ENCODE data around the gene NCBP2L. TPM values are rescaled to one million over a fixed set of nuclear protein-coding genes. Genes with fewer than 3 reads are reported as not detected.
A peak's percentile ranks its signal among the peaks of the same experiment; 100 is the strongest.

The NCBP2L gene
- under 1 TPM in 1 of 3 donors, not detected in 2; 0.31 TPM for polyA plus RNA-seq

DNA sequence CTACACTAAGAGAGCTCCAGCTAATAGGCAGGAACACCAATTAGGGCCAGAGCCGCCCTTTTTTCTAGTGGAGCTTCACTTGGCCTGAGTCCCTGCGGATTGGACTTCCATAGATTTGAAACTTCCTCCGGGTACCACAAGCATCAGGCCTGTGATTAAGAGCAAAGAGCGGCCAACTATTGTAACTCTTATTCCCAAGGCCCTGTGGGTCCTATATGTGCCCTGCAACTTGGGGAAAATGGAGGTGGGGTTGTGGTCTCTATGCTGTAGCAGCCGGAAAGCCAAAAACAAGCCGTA lies at the start of gene NCBP2L:
NCBP2L (plus strand) TSS at position 198 of the 297 bp plus-strand sequence. CDS start 16,488 bp downstream, outside the sequence.
- H3K27ac ChIP-seq (ENCODE audit: low read depth, low read length): no peak within 1 kb of the TSS
- 50 to 74% (median 60%) methylated on average over 6 of the region's 6 CpGs for WGBS, 3 donors

DNA sequence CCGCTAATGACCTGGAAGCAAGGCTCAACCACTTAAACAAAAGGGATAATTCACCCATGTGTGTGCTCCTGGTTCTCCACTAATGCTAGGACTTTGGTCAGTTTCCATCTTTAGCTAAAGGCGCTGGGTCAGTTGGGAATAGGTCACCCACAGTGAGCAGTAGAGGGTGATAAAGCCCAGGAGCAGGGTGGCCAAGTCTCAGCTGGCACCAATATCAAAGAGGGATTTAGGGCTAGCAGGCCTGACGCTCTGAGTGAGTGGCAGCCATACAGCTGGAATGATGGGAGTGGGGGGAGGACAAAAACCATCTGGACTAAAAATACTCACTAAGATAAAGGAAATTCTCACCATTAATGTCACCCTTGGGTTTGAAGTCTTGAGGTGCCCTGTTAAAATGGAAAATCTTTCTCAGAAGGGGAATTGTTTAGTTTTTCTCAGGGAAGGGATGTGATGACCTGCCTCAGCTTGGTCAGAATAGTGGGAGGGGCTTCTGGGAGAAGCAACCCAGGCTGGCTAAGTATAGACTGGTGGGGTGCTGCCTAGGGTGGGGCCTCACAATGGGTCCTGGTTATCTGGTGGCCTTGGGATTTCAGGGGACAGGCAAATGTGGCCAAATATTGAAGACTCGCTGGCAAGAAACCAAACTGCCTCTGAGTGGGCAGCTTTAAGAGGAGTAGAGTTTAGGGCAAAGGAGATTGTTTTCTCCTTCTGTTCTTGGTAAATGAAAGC lies 49.0 kb upstream of the NCBP2L start:
- H3K27ac ChIP-seq (ENCODE audit: low read depth, low read length): no peak overlapping the region
- 62 to 88% (median 64%) methylated on average over 4 of the region's 4 CpGs for WGBS, 3 donors

DNA sequence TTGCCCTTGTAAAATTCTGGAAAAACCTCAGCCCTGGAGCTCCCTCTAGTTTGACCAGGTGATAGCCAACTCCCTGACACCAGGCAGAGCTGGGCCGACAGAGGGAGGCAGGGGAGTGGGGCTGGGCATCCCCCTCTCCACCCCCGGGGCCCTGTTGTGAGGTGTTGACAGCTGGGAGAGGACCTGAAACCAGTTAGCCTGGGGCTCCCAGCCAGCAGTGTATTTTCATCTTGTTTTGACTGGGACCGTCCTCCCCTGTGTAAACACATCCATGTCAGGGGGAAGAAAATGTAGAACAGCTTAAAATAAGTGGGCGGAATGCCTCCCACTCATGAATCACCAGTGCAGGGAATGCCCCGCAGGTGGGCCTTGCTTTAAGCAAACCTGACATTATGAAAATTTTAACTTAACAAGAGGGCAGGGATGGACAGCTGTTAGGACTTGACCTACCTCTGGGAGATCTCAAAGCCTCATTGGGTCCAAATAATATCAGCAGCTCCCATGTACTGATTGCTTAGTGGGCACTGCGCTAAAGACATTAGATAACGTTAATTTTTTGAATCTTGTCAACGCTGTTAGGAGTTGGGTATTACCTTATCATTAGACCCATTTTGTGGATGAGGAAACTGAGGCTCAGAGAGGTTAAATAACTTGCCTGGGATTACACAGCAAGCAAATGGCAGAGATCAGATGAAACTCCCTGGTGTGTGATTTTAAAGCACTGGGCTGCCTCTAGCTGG lies 47.8 kb upstream of the NCBP2L start:
- no peak overlapping the region for H3K27ac ChIP-seq (ENCODE audit: low read depth, low read length)
- 61 to 80% (median 77%) methylated on average over 8 of the region's 8 CpGs for WGBS, 3 donors

DNA sequence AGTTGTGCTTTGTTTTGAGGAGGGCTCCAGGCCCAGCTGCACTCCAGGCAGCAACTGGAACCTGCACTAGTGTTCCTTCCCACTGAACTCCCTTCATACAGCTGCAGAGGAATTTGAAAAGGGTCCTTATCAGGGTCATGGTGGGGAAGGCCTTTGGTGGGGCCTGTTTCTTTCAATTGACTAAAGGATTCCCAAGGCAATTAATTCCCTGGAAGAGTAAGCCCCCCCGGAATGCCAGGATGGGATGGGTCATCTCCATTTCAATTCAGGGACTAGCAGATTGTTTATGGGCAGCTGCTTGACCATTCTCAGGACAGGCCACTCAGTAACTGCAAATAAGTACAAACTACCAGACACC lies 47.3 kb upstream of the NCBP2L start:
- H3K27ac ChIP-seq (ENCODE audit: low read depth, low read length): no peak overlapping the region
- 38 to 79% (median 55%) methylated on average over 1 of the region's 1 CpG for WGBS, 3 donors

DNA sequence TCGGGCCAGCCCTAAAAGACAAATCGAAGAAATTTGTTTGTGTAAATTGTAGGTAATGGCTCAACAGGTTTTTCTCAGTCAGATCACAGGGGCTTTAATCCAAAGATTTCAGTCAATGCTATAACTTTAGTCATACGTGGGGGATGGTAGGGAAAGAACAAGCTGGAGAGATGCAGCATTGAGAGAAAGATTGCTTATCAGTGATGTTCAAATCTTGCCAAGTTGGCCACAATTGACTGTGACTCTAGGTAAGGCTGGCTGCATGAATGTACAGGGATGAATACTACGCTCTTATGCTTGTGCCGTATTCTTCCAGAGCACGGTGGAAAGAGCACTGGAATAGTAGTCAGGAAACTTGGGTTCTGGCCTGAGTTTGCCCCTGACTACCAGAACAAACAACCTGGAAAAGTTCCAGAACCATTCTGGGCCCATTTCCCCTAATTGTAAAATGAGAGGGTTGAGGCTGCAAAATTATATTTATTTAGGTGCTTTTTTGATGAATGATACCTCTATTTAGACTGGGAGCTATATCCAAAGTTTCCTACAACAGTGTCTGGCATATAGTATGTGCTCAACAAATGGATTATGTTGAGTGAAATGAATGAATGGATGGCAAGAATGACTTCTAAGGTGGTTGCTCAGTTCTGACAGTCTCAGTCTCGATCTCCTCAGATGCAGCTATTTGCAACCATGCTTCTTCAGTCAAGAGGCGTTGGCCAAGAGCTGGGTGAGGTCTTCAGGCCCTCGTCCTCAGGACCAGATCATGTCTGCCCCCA lies 46.4 kb upstream of the NCBP2L start:
- 26 to 68% (median 66%) methylated on average over 9 of the region's 9 CpGs for WGBS, 3 donors
- no peak overlapping the region for H3K27ac ChIP-seq (ENCODE audit: low read depth, low read length)

DNA sequence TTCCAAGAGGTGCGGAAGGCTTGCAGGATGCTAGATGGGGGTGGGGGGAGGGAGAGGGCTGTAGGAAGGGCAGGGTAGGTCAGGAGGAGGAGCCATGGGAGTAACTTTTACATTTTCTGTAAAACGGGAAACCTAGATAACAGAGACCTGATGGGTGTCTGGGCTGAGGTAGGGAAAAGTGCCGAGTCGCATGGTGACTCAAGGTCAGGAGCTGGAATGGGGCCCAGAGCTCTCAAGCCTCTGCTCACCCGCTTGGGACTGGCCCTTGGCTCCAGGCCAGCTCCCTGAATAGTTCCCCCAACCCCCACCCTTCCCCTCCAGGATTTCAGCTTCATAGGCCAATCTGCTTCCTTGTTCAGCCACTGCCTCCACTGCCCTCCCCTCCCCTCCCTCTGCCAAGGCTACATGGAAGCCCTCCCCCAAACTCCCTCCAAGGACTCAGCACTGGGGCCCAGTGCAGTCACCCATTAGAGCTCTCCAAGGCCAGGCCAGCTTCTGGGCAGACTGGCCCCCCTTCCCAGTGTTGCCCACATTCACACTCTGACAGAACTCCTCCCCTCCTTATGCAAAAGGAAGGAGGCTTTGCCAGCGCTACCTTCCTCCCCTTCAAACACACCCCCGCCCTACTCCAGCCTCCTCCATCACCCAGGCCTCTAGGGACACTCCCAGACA lies 45.6 kb upstream of the NCBP2L start:
- H3K27ac ChIP-seq (ENCODE audit: low read depth, low read length): no peak overlapping the region
- 7 to 29% (median 12%) methylated on average over 7 of the region's 7 CpGs for WGBS, 3 donors

DNA sequence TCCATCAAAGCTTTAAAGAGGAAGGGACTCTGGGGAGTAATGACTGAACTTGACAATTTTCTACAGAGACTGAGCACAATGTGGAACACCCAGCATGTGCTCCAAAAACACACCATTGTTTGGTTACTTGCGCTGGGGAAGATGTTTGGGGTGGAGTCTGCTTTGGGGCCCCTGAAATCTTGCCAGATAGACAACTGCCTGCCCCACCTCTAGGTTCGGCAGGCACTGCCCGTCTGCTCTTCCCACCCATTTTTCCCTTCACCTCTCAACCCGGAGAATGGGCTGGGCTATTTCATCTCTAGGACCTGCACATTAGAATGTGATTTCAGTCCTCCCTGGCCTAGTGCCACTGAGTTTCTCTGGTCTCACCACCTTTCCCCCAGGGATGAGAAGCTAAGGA lies 43.8 kb upstream of the NCBP2L start:
- WGBS, 3 donors: 62 to 70% (median 65%) methylated on average over 4 of the region's 4 CpGs
- H3K27ac ChIP-seq (ENCODE audit: low read depth, low read length): no peak overlapping the region

DNA sequence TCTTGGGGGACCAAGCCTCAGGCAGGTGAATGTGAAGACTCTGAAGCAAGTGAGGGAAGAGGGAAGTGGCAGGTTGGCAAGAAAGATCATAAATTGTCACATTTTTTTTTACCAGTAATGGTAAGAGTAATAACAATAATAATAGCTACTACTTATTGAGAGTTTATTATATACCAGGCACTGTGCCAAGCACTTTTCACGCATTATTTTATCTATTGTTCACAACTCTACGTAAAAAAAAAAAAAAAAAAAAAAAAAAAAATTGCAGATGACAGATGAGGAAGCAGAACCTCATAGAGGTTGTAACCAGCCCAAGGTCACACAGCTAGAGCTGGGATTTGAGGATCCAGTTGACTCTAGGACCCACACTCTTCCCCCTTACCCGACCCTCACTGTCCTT lies 42.9 kb upstream of the NCBP2L start:
- WGBS, 3 donors: 53 to 66% (median 64%) methylated on average over 2 to 3 of the region's 3 CpGs
- no peak overlapping the region for H3K27ac ChIP-seq (ENCODE audit: low read depth, low read length)

DNA sequence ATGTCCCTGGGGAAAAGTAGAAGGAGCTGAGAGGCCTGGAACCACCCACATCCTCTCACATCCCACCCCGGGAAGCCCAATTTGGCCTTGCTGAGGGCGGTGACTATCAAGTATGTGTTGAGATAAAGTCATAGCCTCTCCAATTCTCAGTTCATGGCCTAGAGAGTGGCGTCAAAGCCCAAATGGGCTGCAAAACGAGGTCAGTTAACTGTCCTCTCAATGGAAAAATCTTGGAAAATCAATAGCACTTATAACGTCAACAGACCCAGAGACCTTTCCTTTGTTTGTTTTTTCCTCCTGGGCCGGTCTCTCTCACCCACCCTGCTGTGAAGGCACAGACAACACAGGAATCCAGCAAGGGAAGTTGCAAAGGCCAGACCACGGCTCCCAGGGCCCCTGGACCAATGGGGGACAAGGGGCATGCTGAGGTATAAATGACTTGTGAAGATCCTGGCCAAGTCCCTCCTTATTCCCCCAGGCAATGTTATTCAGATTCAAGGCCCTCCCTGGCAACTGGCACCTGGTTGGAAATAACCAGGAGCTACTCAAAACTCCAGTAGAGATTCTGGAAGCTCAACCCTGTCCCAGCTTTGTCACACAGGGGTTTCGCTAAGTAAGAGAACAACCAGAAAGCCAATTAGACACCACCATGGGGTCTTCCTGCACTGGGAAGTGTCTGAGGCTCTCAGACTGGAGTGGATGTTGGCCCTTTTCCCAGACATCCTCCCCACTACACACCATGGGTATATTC lies 40.6 kb upstream of the NCBP2L start:
- H3K27ac ChIP-seq (ENCODE audit: low read depth, low read length): no peak overlapping the region
- 23 to 66% (median 62%) methylated on average over 8 of the region's 8 CpGs for WGBS, 3 donors

DNA sequence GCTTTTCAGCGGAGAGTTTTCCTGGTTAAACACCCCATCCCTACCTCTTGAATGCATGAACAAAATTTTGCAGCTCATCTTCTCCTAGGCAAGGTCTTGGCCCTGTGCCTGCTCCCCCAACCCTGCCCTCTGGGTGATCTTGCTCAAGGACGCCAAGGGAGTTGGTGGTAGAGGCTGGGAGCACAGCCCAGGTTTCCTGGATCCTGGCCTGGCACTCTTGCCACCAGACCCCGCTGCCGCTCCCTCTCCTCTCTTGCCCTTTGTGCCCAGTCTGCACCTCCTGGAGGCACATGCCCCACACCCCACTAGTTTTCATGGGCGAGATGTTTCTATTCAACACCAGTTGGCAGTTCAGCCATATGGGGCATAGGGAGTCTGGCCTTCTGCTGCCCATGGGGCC lies 39.3 kb upstream of the NCBP2L start:
- whole genome bisulfite sequencing, 3 donors: 79 to 86% (median 85%) methylated on average over 2 to 5 of the region's 5 CpGs
- H3K27ac ChIP-seq (ENCODE audit: low read depth, low read length): no peak overlapping the region

DNA sequence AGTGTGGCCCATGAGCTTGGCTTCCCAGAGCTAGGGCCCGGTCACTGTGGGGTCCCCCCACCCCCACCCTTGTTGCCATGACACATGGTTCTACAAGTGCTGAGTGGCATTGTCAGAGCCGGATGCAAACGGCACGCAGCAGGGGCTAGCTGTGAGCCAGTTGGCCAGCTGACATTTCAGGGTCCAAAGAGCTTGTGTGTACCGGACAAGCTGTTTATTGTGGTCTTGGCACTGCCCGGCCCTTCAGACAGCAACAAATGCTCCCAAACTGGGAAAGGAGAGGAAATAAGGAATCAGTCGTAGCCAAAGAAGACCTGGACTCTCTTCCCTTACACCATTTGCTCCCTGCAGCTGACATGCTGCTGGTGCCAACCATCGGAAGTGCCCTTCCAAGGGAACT lies 38.8 kb upstream of the NCBP2L start:
- 70 to 80% (median 73%) methylated on average over 6 to 8 of the region's 8 CpGs for WGBS, 3 donors
- H3K27ac ChIP-seq (ENCODE audit: low read depth, low read length): no peak overlapping the region

DNA sequence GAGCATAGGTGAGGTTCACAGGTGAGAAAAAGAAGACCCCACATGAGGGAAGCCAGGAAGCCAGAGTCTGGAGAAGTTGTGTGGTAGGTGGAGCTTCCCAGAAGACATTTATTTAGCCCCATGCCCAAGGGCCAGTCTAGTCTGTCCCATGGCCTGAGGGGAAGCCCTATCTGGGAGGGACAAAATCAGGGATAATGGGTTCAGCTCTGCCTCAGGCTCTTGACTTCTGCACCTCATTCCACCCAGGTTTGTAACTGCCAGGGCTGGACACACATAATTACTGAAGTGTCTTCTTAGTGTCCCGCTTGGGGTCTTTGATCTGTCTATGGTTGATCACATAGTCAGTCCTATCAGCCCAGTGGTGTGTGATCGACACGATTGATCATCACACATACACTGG lies 38.0 kb upstream of the NCBP2L start:
- no peak overlapping the region for H3K27ac ChIP-seq (ENCODE audit: low read depth, low read length)

DNA sequence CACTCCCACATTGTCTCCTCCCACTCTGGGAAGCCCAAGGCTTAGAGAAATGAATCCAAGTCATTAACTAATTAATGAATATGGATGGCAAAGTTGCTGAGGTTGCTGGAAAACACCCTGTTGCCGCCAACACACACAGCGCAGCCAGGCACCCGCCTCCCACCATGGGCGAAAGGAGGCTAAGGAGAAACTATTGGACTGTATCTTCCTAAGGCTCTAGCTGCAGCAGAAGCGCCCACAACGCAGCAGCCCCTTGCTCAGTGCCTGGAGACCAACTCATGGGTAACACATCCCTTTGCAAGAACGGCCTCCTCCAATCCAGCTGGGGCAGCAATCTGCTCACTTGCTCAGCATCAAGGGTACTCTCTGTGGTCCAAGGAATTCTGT lies 36.1 kb upstream of the NCBP2L start:
- peak overlapping the region; percentile 66 for H3K27ac ChIP-seq (ENCODE audit: low read depth, low read length)
- WGBS, 3 donors: 14 to 64% (median 23%) methylated on average over 7 of the region's 7 CpGs

More for the DNA sequence above, 38.0 kb upstream of the NCBP2L start:
- 89 to 100% (median 100%) methylated on average over 3 of the region's 3 CpGs for WGBS, 3 donors

DNA sequence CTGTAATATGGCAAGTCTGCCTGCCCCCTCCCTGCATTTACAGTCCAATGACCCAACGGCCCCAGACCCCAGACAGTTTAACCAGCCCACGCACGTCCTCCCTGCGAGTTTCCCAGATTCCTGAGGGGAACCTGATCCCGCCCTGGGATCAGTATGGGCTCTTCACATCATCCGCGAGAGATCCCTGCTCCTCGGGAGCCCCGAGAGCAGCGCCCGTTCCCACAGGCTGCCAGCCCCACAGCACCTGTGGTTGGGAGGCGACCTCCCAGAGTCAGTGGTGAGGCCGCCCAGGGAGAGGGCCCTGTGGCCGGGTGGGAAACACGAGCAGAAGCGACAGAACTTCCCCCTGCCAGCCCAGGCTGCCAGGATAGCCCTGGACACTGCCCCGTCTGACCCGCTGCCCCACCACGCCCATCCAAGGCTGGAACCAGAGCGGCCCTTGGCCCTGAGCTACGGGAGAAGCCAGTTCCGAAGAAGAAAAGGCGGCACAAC lies 34.8 kb upstream of the NCBP2L start:
- 29 to 51% (median 40%) methylated on average over 20 to 23 of the region's 23 CpGs for WGBS, 3 donors
- H3K27ac ChIP-seq (ENCODE audit: low read depth, low read length): no peak overlapping the region

DNA sequence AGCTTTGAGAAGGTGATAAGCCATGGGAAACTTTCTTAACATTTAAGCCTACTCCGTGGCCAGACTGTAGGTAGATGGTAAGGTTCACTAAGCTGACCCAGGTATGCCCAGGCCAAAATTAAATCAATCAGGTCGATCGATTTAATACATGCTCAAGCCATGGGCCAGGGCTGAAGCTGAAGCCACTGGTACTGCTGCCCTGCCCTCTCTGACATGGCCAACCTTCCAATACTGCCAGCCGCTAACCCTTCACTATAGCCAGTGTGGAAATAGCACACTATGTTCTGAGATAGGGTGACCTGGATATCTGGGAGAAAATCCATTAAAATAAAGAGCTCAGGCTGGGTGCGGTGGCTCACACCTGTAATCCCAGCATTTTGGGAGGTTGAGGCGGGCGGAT lies 33.5 kb upstream of the NCBP2L start:
- 92 to 100% (median 97%) methylated on average over 4 to 7 of the region's 7 CpGs for WGBS, 3 donors
- H3K27ac ChIP-seq (ENCODE audit: low read depth, low read length): no peak overlapping the region

DNA sequence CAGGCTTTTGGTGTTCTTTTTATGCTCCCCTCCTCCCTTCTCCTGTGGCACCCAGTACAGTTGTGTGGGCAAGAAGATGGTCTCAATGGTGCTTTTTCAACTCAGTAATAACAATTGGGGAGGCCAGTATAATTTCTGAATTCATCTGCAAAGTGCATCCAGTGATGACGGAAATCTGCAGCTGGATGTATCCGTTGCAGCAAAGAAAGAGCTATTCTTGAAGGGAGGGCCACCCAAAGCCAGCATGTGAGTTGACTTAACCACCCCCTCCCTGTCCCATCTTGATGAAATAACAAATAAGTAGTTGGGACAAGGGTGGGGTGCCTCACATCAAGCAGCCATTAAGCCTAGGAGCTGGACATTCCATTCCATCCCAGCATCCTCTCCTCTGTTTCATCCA lies 32.7 kb upstream of the NCBP2L start:
- H3K27ac ChIP-seq (ENCODE audit: low read depth, low read length): no peak overlapping the region
- WGBS, 3 donors: 83 to 96% (median 94%) methylated on average over 2 of the region's 2 CpGs

DNA sequence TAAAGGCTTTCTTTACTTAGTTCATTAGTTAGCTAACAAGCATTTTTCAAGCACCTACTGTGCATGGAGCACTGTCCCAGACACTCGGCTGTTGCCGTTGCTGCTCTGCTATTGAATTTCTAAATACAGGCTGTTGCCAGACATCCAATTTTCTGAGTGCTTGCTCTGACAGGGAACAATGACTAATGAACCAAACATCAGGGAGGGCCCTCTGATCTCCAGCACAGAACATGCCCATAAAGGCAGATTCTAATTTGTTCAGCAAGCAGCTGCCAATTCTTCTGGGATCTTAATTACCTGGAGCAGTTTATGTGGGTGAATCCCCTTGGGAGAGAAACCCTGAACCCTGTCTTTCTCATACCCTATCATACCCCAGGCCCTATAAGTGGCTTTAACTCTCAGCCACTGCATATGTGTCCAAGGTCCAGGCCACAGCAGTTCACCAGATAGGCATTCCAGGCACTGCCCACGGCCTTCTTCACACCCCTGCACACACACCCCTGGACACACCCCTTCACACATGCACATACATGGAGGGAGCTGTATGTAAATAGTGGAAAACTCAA lies 29.9 kb upstream of the NCBP2L start:
- no peak overlapping the region for H3K27ac ChIP-seq (ENCODE audit: low read depth, low read length)
- WGBS, 3 donors: 21 to 60% (median 46%) methylated on average over 3 of the region's 3 CpGs

DNA sequence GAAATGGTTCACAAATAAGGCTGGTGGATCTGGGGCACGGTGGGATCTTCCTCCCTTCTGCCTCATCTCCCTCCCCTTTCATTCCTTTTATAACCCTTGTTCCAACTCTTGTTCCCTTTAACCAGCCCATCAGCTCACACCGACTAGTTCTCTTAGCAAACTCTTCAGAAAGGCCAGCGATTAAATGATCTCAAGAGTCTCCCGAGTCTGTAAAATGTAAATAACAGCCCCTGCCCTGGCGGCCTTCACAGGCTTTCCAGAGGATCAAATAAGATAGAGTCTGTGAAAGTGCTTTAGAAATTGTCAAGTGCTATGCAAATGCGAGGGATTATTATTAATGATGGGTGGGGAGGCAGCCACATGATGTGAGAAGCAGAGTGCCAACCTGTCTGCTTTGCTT lies 29.0 kb upstream of the NCBP2L start:
- no peak overlapping the region for H3K27ac ChIP-seq (ENCODE audit: low read depth, low read length)
- WGBS, 3 donors: 62 to 77% (median 69%) methylated on average over 6 of the region's 6 CpGs
